Esophagus muscularis mucosa (tissue), 4 donors: Measurements from ENCODE around the gene MRPL24.

Experiments
- EP300 ChIP-seq: sonication (generic); formaldehyde crosslinking; IDR thresholded peaks from one replicate; pipeline ENCODE4 v1.6.1; 2017; ENCODE audit warnings: antibody characterized with exemption
- POLR2A ChIP-seq: fragments of 450-650 bp; IDR thresholded peaks from one replicate; pipeline ENCODE4 v1.6.1; 2017; ENCODE audit warnings: antibody characterized with exemption, moderate library complexity, mild to moderate bottlenecking, low read depth
- TF ChIP-seq, protein P1 (sequence below), 3 experiments: fragments of 200-600 bp in 2 of 3; fragments of 450-650 bp in 1 of 3; sonication (generic) in 2 of 3; IDR thresholded peaks; one replicate each; pipeline ENCODE4 v1.5.1; 2017 to 2019; ENCODE audit warnings: antibody characterized with exemption in 3 of 3, mild to moderate bottlenecking in 2 of 3, moderate library complexity in 1 of 3

- TF ChIP-seq, protein P1, sequence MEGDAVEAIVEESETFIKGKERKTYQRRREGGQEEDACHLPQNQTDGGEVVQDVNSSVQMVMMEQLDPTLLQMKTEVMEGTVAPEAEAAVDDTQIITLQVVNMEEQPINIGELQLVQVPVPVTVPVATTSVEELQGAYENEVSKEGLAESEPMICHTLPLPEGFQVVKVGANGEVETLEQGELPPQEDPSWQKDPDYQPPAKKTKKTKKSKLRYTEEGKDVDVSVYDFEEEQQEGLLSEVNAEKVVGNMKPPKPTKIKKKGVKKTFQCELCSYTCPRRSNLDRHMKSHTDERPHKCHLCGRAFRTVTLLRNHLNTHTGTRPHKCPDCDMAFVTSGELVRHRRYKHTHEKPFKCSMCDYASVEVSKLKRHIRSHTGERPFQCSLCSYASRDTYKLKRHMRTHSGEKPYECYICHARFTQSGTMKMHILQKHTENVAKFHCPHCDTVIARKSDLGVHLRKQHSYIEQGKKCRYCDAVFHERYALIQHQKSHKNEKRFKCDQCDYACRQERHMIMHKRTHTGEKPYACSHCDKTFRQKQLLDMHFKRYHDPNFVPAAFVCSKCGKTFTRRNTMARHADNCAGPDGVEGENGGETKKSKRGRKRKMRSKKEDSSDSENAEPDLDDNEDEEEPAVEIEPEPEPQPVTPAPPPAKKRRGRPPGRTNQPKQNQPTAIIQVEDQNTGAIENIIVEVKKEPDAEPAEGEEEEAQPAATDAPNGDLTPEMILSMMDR (IDR thresholded peaks at IDR 0.05), result no peak
- TF ChIP-seq POLR2A, result no peak
- TF ChIP-seq EP300, result no peak
Observed at GRCh38 chr1:156749419-156750118, 8.7 kb upstream of the MRPL24 start.
